CD4-positive, alpha-beta T cell treated with Interleukin-17A for 1 hour (primary cell): ENCODE measurements around the gene ALDH8A1.

Experiments used
- DNase-seq: peaks from one replicate; pipeline ENCODE4 v3.0.0-alpha.2; 2020

ALDH8A1 gene

GRCh38 chr6:134949927-134950326, at the start of gene ALDH8A1:
Gene ALDH8A1 (minus strand): TSS chr6:134950101. CDS start chr6:134950053, 48 bp downstream.
- DNase-seq: no peak

DNA sequence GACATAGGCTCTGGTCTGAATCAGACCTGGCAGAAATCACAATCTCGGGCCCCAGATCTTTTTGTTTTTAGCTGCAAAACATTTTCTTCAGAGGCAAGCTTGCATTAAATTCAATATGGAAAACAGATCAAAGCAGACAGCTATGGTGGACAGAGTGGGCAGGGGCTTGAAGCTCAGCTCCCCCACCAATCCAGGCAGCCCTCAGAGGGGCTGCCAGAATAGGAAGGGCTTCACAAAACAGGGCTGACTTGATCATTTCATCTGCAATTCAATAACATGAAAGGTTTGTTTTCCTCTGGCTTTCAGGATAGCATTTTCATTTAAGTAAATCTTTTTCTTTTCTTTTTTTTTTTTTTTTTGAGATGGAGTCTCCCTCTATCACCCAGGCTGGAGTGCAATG, 49.2 kb upstream of the ALDH8A1 start:
- DNase-seq: no peak

DNA sequence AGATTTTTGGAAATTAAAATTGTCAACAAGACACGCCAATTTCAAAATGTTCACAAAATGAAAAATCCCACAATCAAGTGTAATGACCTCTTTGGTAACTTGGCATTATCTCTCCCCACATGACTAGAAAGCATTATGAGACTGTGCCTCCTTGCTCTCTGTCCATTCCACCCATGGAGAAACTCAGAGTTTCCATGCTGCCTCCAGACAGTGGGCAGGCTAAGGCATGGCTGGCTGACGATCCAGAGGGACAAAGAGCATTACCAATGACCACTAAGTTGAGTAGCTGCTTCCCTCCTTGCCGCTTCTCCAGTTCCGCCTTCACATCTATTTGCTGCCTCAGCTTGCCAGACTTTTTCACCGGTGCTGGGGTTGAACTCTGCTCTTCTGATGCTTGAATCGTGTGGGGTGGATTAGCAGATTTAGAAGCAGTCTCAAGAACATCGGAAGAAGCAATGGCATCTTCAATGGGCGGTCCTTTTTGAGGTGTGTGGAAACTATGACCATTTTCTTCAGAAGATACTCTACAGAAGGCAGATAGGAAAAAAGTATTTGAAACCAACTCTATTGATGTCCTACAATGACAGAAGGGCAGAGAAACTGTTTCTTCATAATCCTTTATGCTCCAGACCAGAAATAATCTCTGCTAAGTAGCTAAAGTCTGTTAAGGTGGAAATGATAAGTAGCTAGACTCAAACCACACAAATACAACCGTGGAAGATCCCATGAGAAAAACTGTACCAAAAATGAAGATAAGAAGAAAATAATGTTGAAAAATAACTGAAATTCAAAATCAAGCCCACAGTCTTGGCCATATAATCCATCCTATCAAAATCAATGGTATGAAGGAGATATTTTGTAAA, 47.5 kb upstream of the ALDH8A1 start:
- DNase-seq: no peak

DNA sequence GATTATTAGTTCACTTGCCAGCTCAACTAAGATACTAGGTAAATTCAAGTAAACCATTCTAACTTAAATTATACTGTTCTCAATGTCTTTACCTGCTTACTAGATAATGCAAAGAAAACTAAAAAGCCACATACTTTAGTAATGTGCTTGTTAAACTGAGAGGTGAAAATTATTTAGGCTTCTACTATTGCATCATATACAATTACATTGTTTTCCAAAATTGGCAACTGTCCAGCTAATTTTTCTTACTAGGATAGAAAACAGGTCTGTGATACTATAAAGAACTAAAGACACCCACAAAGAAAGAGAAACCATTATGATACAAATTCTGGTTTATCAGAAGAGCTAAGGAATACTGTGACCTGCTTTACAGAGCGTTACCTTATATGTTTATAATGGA, 45.6 kb upstream of the ALDH8A1 start:
- no peak for DNase-seq

DNA sequence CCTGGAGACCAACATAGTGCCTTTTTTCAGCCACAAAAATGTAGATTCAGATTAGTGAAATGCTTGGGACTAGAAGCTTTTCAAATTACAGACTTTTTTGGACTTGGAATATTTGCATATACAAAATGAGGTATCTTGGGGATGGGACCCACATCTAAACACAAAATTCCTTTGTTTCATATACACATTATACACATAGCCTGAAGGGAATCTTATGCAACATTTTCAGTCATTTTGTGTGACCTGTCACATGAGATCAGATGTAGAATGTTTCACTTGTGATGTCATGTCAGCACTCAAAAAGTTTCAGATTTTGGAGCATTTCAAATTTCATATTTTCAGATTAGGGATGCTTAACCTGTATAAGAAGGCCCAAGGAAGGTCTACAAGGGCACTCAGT, 44.5 kb upstream of the ALDH8A1 start:
- no peak for DNase-seq

DNA sequence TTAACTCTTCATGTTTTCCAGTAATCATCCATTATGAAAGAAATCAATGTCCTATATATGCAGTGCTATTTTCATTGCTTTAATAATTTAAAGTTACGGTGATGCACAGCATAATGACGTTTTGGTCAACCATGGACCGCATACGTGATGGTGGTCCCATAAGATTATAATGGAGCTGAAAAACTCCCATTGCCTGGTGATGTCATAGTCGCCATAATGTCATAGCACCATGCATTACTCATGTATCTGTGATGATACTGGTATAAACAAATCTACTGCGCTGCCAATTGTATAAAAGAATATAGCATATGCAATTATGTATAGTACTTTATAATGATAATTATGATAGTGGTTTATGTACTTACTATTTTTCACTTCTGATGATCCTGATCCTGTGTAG, 42.3 kb upstream of the ALDH8A1 start:
- no peak for DNase-seq

DNA sequence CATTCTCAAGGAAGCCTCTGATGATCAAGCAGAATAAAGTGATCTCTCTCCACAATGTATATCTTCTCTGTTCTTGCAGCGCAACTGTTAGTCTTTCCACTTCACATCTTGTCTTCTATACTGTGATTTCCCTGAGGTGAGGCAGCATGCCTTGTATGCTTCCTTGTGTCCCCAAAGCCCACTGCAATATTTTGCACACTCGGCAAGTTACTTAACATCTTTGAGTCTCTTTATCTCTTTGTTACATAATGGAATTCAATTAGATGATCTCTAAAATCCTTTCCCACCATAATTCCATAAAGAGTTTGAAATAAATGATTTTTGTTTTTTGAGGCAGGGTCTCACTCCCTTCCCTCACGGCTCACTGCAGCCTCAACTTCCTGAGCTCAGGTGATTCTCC, 40.4 kb upstream of the ALDH8A1 start:
- no peak for DNase-seq

- no peak for DNase-seq
These were observed 34.9 kb upstream of the ALDH8A1 start for GRCh38 chr6:134984821-134985220.

DNA sequence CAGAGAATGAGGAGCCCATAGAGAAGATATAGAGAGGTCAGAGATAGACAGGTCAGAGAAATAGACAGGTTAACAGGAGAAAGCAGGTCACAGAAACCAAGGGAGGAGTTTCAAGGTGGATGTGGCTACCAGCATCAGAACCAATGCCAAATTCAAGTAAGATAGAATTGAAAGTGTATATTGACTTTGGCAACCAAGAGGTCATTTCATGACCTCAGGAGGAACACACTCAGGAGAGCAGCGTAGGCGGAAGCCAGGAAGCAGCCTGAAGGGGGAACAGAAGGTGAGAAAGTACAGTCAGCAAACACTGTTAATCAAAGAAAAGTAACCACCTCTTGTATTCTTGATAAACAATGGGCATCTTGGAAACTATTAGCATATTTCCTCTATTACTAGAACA, 33.9 kb upstream of the ALDH8A1 start:
- no peak for DNase-seq

DNA sequence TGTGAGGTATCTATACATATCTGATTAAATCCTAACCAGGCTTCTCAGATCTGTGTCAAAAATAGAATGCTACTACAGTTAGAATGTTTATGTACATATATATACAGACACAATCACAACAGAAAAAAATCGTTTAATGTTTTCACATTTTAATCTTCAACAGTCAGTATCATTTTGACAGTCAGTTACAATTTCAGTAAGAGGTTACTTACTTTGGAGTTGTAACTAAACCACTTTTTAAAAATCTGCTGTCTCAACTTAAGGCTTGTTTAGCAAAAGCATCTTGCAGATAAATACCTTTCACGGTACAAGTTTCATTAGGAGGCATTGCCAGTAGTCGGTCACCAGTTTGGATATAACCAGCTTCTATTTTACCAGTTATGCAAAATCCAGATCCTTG, 32.3 kb upstream of the ALDH8A1 start:
- no peak for DNase-seq

DNA sequence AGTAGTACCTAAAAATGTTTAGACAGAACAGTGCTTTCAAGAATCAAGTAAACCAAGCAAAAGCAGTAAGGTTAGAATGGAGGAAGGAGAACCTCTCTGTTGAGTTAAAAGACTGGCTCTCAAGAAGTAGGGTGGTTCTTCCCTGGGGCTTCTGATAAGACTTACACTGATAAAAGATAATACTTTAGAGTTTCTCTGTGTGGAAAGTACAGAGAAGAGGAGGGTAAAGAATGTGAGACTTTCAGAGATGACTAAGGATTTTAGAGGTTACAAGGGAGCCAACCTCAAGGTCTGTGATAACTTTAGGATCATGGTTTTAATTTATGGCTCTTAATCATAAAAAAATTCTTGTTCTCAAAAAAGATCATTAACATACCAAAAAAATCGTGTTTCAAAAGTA, 30.9 kb upstream of the ALDH8A1 start:
- no peak for DNase-seq

- no peak for DNase-seq
These were observed 29.2 kb upstream of the ALDH8A1 start for GRCh38 chr6:134979142-134979541.

- no peak for DNase-seq
These were observed 24.5 kb upstream of the ALDH8A1 start for GRCh38 chr6:134974370-134974769.

- no peak for DNase-seq
These were observed 17.8 kb upstream of the ALDH8A1 start for GRCh38 chr6:134967711-134968110.

DNA sequence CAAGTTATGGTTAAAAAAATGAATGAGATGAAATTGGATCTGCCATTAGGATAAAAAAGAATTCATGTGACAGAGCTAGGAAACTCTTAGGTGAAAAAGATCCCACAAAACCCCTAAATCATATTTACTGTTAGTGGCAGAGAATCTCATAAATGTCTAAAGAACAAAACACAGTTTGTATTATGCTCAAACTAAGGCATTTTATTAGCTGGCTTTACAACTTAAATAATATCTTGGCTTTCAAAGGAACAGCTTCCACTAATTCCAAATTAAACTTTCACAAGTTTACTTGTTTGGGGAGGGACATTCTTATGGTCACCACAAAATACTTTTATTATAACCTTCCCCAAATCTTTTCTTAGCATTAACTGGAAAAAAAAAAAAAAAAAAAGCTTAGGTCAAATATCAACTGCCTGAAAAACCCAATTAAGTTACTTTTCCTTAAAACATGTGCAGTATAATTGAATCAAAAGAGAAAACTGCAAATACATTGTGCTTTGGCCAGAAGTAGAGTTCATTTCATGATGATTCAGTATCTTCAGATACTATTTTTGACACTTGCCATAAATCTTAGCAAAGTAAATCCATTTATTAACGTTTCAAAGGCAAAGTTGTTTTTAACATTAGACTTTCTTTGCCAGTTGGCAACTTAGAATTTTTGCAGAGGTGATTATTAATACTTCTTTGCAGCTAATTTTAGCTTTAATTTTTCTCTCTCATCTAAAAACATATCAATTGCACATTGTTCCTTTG, 14.7 kb upstream of the ALDH8A1 start:
- no peak for DNase-seq

- DNase-seq: no peak
These were observed 12.5 kb upstream of the ALDH8A1 start for GRCh38 chr6:134962421-134962820.

GRCh38 chr6:134961366-134961765, 11.5 kb upstream of the ALDH8A1 start:
- no peak for DNase-seq

GRCh38 chr6:134959603-134960002, 9.7 kb upstream of the ALDH8A1 start:
- no peak for DNase-seq

DNA sequence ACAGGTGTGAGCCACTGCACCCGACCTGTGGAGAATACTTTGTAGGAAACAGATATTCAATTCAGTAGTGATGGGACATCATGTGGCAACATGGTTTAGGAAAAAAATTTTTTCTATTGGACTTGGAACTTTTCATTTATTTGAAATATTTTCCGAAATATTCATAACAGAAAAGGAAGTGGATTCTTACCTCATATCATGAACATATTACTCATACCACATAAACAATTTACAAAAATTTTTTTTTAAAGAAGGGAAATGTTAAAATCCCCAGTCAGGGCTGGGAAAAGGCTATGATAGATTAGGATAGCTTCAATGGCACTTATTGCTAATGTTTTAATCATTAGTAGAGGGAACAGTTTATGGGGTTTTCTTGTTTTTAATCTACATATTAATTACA, 6.8 kb upstream of the ALDH8A1 start:
- DNase-seq: no peak

- no peak for DNase-seq
These were observed 6.1 kb upstream of the ALDH8A1 start for GRCh38 chr6:134956032-134956431.

GRCh38 chr6:134954272-134955000, 4.5 kb upstream of the ALDH8A1 start:
- no peak for DNase-seq

DNA sequence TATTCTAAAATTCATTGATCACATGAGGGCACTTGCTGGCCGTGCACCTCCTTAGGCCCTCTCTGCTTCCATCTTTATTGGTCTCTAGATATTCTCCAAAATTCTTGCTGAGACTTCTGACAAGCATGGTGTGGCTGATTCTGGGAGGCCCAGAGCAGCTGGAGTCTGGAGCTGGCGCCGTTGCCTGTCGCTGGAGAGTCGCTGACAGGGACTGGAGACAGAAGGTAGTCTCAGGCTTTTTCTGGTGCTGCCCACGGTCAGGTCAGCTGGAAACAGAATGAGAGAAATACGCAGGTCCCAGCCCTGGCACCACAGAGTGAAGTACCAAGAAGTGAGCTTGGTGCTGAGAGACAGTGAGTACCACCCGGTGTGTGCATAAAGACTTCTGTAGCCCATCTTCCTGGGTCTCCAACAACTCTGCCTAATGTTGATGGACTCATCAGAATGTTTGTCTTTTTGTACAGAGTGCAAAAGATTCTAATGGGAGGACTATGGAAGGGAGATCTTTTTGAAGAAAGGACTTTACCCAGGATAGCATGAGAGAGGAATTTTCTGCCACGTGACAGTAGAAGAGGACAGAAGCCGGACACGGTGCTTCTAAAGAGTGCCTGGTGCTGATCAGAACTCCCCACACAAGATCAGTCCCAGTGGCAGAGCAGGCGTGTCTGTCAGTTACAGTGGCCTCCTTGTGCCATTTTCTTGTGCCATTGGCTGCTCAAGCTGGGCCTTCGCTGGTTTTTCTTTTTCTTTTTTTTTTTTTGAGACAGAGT, 1.8 kb upstream of the ALDH8A1 start:
- no peak for DNase-seq

DNA sequence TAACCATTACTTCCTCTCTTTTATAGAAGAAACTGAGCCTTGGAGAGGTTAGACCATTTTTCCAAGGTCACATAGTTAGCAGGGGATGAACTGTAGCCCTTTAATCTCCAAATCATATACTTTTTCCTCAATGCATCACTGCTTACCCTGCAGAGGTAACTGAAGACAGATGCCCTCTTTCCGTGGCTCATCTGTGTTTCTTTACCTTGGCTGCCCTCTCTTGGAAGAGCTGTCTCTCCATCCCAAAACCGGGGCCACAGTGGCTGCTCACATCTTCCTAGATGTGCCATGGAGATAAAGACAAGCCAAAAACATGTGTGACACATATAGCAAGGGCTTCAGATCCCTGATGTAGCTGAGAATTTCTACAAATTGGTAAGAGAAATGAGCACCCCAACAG, 581 bp upstream of the ALDH8A1 start:
- DNase-seq: no peak
